PFSK-1 (cell line): ENCODE results near the gene IL22RA2.

ENCODE experiments used
- FOXP2 ChIP-seq: optimal IDR thresholded peaks from 2 replicates; pipeline ENCODE3; 2011; ENCODE audit warnings: borderline replicate concordance, control low read depth, inconsistent platforms; ENCODE audit not compliant: insufficient read depth; ENCODE audit errors: extremely low read length, extremely low read depth
- POLR2AphosphoS5 ChIP-seq: IDR thresholded peaks from 2 replicates; pipeline ENCODE4 v1.6.1; 2012; ENCODE audit warnings: low read depth, mild to moderate bottlenecking, control low read depth, low read length, moderate library complexity
- REST ChIP-seq, 2 experiments: IDR thresholded peaks; 2 replicates each; pipeline versions ENCODE4 v1.6.1 to v1.8.0; 2011 to 2012; ENCODE audit warnings: low read depth in 2 of 2, low read length in 2 of 2, control low read depth in 1 of 2, inconsistent platforms in 1 of 2, mild to moderate bottlenecking in 1 of 2, moderate library complexity in 1 of 2; ENCODE audit not compliant: insufficient read depth in 1 of 2
- SIN3A ChIP-seq: IDR thresholded peaks from 2 replicates; pipeline ENCODE4 v1.6.1; 2012; ENCODE audit warnings: mild to moderate bottlenecking, low read length, moderate library complexity, borderline replicate concordance; ENCODE audit not compliant: insufficient read depth
- TAF1 ChIP-seq: IDR thresholded peaks from 2 replicates; pipeline ENCODE4 v1.6.1; 2012; ENCODE audit warnings: low read length, control low read depth, borderline replicate concordance; ENCODE audit not compliant: insufficient read depth

- TF ChIP-seq SIN3A (no peak), REST (IDR thresholded peaks at IDR 0.05; ENCODE audit: insufficient read depth in 1 of 2, low read depth in 2 of 2, low read length in 2 of 2) (no peak), TAF1 (no peak), FOXP2 (no peak), POLR2AphosphoS5 (no peak)
Observed at GRCh38 chr6:137121401-137121997, 51.9 kb downstream of the IL22RA2 start.
